Amniotic stem cell (primary cell): Measurements from ENCODE around the gene CCNL2.
"Not testable (repeated sequence)": the region's sequence is repeated elsewhere in the genome, so short reads cannot be mapped to it uniquely, and the experiment has no call there.

Experiments
- DNase-seq: peaks from one replicate; lab custom pipeline; 2025; lab: John Stamatoyannopoulos, UW

CCNL2 gene

DNA sequence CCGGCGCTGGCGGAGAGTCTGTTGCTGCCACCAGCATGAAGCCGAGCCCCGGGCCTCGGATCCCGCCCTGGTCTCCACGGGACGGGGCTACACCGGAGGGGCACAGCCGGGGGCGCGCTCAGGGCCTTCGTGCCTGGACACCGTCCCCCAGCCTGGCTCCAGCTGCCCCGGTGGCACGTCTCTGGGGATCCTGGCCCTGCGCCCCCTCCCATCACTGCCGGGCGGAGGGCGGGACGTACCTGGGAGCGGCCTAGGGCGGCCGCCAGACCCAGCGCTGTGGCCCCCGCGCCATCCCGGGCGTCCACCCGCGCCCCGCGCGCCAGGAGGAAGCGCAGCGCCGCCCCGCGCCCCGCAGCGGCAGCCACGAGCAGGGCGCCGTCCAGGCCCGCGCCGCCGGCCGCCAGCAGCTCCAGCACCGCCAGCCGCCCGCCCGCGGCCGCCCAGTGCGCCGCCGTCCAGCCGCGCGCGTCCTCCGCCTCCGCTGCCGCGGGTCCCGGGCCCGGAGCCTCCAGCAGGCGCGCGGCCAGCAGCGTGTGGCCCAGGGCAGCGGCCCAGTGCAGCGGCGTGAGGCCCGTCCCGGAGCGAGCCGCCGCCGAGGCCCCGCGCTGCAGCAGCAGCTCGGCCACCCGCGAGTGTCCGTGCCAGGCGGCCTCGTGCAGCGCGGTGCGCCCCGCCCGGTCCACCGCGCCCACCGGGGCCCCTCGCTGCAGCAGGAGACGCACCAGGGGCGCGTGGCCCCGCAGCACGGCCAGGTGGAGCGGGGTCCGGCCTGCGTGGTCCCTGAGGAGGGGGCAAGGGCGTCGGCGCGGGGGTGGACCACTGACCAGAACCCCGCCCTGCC, 20.9 kb upstream of the CCNL2 start:
- DNase-seq = no peak

- DNase-seq = no peak
Observed at GRCh38 chr1:1419363-1419812, 20.3 kb upstream of the CCNL2 start.

GRCh38 chr1:1418464-1419362, 19.6 kb upstream of the CCNL2 start:
- DNase-seq = no peak

GRCh38 chr1:1417825-1418463, 18.8 kb upstream of the CCNL2 start:
- not testable (repeated sequence) for DNase-seq

DNA sequence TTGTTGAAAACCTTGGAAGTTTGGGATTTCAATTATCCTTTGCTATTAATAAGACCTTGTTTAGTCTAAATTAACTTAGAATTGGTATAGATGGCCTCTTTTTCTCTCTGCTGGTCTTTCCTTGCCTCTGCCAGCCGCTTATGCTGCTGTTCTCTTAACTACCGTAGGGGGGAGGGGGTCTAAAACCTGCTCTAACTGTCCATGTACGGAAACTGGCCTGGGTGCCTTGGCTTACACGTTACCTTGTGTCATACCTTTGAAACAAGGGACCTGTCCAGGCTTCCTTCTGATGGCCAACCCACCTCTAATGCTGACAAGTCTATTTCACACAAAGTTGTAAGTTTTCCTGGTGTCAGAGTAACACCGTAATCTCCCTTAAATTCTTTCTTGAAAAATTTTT, 18.3 kb upstream of the CCNL2 start:
- DNase-seq = not testable (repeated sequence)

DNA sequence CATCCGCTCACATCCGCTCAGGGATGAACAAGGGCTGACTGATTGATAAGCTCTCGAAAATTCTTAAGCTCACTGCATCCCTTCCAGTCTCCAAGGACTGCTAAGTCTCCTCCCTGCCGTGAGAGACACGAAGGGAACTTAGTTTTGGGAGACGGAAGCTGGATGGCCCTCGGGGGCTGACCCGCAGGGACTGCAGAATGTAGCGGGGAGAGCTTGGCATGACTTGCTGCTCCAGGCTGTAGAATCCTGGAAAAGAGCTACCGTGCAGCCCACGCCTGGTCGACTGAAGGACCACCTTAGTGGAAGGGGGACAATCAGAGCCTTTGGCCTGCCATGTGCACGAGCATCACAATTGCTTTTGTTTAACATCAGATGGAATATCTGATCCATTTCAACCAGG, 16.6 kb upstream of the CCNL2 start:
- no peak for DNase-seq

DNA sequence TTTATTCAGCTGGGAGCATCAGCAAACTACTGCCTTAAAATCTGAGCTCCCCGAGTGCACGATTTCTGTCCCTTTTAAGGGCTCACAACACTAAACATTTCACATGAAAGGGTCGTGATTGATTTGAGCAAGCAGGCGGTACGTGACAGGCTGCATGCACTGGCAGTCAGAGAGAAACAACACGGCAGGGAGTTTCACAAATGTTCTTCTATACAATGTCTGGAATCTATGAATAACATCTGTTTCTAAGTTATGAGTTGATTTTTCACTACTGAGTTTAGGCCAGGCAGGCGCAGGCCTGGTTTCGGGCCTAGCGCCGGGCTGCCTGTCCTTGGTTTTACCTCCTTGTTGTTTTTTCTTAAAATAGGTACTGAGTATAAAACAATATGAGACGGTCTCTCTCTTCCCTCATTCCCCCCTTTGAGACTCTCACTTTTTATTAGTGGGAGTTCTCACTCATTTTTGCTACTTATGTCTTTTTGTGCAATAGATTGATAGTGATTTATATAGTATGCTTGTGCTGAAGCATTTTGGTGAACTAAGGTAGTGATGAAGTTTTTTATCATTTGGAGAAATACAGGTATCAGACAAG, 13.3 kb upstream of the CCNL2 start:
- not testable (repeated sequence) for DNase-seq

GRCh38 chr1:1411626-1412025, 12.5 kb upstream of the CCNL2 start:
- DNase-seq = no peak

GRCh38 chr1:1410238-1410637, 11.1 kb upstream of the CCNL2 start:
- DNase-seq = not testable (repeated sequence)

DNA sequence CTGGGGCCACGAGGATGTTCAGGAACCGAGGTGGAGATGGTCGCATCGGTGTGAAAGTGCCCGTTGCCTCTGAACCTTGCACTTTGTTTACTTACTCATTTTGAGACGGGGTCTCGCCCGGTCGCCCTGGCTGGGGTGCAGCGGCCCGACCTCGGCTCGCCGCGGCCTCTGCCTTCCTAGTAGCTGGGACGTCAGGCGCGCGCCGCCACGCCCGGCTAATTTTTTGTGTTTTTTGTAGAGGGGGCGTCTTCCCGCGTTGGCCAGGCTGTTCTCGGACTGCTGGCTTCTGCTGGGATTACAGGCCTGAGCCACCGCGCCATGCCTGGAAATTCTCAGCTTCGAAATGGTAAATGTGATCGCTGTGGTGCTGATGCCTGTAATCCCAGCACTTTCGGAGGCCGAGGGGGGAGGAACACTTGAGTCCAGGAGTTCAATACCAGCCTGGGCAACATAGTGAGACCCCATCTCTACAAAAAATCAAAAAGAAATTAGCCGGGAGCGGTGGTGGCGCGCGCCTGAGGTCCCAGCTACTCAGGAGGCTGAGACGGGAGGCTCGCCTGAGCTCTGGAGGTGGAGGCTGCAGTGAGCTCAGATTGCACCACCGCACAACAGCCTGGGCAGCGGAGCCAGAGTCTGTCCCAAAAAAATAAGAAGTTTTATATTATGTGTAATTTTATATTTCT, 8.6 kb upstream of the CCNL2 start:
- no peak for DNase-seq

- DNase-seq = peak; percentile 90
Observed at GRCh38 chr1:1406821-1407635, 7.9 kb upstream of the CCNL2 start, which contains the start of gene MRPL20. Gene MRPL20 (minus strand): TSS chr1:1407293. CDS start chr1:1407217, 76 bp downstream.

DNA sequence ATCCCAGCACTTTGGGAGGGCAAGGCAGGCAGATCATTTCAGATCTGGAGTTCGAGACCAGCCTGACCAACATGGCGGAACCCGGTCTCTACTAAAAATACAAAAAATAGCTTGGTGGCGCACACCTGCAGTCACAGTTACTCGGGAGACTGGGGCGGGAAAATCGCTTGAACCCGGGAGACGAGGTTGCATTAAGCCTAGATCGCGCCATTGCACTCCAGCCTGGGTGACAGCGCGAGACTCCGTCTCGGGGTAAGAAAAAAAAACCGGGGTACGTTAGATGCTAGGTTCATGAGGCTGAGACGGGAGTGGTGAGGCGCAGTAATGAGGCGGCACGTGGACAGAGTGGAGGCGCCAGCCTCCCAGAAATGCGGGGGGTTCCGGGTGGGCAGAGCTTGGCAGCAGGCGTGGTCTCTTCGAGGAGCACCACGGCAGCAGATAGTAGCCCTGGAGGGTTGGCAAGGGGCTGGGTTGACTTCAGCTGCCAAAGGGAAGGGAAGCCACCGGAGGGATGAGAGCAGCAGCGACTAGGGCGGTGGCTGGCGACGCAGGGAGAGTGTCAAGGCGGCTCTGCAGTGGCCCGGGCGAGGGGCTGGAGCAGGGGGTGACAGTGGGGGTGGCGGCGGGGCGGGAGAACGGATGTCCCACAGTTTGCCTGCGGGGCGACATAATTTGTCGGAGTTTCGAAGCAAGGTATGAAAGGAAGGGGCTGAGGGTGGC, 7.1 kb upstream of the CCNL2 start:
- no peak for DNase-seq

DNA sequence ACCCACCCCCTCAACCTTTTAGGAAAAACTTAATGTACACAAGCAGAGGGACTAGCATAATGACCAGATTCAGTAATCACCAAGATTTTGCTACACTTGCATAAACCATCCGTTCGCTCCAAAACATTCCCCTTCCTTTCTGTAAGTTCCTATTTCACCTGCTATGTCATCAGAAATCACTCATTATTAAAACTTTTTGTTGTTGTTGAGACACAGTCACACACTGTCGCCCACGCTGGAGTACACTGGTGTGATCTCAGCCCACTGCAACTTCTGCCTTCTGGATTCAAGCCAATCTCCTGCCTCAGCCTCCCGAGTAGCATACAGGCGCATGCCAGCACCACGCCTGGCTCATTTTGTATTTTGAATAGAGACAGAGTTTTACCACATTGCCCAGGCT, 4.5 kb upstream of the CCNL2 start:
- no peak for DNase-seq

DNA sequence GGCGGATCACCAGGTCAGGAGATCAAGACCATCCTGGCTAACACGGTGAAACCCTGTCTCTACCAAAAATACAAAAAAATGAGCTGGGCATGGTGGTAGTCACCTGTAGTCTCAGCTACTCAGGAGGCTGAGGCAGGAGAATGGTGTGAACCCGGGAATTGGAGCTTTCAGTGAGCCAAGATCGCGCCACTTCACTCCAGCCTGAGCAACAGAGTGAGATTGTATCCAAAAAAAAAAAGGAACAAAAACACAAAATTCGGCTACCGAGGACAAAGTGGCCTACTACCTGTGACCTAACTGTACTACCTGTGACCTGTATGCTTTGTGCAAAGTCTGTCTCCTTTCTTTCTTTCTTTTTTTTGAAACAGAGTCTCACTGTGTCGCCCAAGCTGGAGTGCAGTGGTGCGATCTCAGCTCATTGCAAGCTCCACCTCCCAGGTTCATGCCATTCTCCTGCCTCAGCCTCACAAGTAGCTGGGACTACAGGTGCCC, 3.8 kb upstream of the CCNL2 start:
- not testable (repeated sequence) for DNase-seq

GRCh38 chr1:1402072-1402900, 3.2 kb upstream of the CCNL2 start:
- DNase-seq = peak; percentile 26

DNA sequence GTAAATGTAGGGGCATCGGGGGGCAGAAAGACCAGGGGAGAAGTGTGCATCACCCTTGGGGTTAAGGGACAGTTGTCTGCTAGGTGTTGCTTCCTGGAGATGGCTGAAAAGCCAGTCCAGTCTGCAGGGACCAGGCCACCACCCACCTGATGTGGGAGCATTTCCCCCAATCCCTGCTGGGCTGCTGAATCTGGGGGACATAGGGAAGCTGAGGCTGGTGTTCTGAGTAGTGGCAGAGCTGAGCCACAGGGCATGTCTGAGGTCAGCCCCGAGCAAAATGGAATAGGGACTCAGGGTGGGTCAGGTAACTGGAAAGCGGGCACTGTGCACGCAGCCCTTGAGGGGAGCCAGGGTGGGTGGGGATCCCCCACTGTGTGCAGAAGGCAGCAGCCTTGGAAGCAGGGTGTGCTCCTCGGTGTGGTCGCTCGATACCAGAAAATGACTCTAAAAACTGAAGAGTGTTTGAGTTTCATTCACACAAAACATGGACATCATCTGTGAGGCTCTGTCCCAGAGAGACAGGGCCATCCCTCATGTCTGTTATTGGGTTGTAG, 2.4 kb upstream of the CCNL2 start:
- no peak for DNase-seq

GRCh38 chr1:1400576-1401456, 1.7 kb upstream of the CCNL2 start:
- no peak for DNase-seq
